GM23338 (cell line): ENCODE data around the gene RASA3. TPM values are rescaled to one million over a fixed set of nuclear protein-coding genes. Genes with fewer than 3 reads are reported as not detected.
"Not testable (repeated sequence)": the region's sequence is repeated elsewhere in the genome, so short reads cannot be mapped to it uniquely, and the experiment has no call there.

ENCODE experiments used
- ATAC-seq: fragments of 200-7000 bp; cut with Tn5 transposase; 3 replicates; pipeline ENCODE4 v1.9.1; 2020
- DNase-seq: peaks from one replicate; pipeline ENCODE4 v3.0.0-alpha.2; 2015; ENCODE audit warnings: low spot score
- H2AFZ ChIP-seq: fragments of 200-600 bp; sonication (generic); 2 replicates; pipeline ENCODE4 v1.8.0; 2016; ENCODE audit warnings: antibody characterized with exemption, mild to moderate bottlenecking, moderate library complexity
- H3F3A ChIP-seq: fragments of 200-600 bp; sonication (generic); replicated peaks from 2 replicates; pipeline ENCODE4 v1.8.0; 2017; ENCODE audit warnings: antibody characterized with exemption, mixed run types, low read depth
- H3K27ac ChIP-seq: fragments of 200-600 bp; sonication (generic); 2 replicates; pipeline ENCODE4 v1.6.1; 2016; ENCODE audit warnings: low read depth
- H3K27me3 ChIP-seq: fragments of 200-600 bp; sonication (generic); 2 replicates; pipeline ENCODE4 v1.8.0; 2016; ENCODE audit warnings: mild to moderate bottlenecking, mixed run types, moderate library complexity; ENCODE audit not compliant: insufficient read depth
- H3K36me3 ChIP-seq: fragments of 200-600 bp; sonication (generic); 2 replicates; pipeline ENCODE4 v1.8.0; 2016; ENCODE audit warnings: mild to moderate bottlenecking; ENCODE audit not compliant: insufficient read depth
- H3K4me1 ChIP-seq: fragments of 200-600 bp; sonication (generic); 2 replicates; pipeline ENCODE4 v1.8.0; 2016; ENCODE audit warnings: mild to moderate bottlenecking, moderate library complexity; ENCODE audit not compliant: insufficient read depth
- H3K4me2 ChIP-seq: fragments of 200-600 bp; sonication (generic); 2 replicates; pipeline ENCODE4 v1.7.1; 2017; ENCODE audit warnings: mixed run types
- H3K4me3 ChIP-seq: fragments of 200-600 bp; sonication (generic); 2 replicates; pipeline ENCODE4 v1.6.1; 2016; ENCODE audit warnings: mixed run types
- H3K79me2 ChIP-seq: fragments of 200-600 bp; sonication (generic); replicated peaks from 2 replicates; pipeline ENCODE4 v1.8.0; 2017; ENCODE audit warnings: mild to moderate bottlenecking; ENCODE audit not compliant: insufficient read depth
- H3K9me2 ChIP-seq: fragments of 200-600 bp; sonication (generic); 2 replicates; pipeline ENCODE4 v1.8.0; 2017; ENCODE audit not compliant: insufficient read depth
- H4K20me1 ChIP-seq: fragments of 200-600 bp; sonication (generic); replicated peaks from 2 replicates; pipeline ENCODE4 v1.8.0; 2017; ENCODE audit warnings: mild to moderate bottlenecking; ENCODE audit not compliant: insufficient read depth
- H3K27ac Mint-ChIP-seq: 2 replicates; pipeline ENCODE4 v1.8.0; 2020; ENCODE audit warnings: inconsistent platforms, mild to moderate bottlenecking, moderate library complexity, mixed read lengths
- H3K27me3 Mint-ChIP-seq: 3 replicates; pipeline ENCODE4 v1.8.0; 2022; ENCODE audit warnings: low read depth, mild to moderate bottlenecking, moderate library complexity, mixed read lengths, inconsistent platforms; ENCODE audit not compliant: insufficient read depth, poor library complexity
- H3K36me3 Mint-ChIP-seq: 3 replicates; pipeline ENCODE4 v1.8.0; 2021; ENCODE audit warnings: low read depth, mild to moderate bottlenecking, inconsistent platforms, moderate library complexity, mixed read lengths
- H3K4me1 Mint-ChIP-seq: 3 replicates; pipeline ENCODE4 v1.8.0; 2020; ENCODE audit warnings: mild to moderate bottlenecking, inconsistent platforms, mixed read lengths
- H3K4me3 Mint-ChIP-seq: 3 replicates; pipeline ENCODE4 v1.8.0; 2021; ENCODE audit warnings: moderate library complexity, mild to moderate bottlenecking, inconsistent platforms, mixed read lengths
- H3K9me3 Mint-ChIP-seq: 3 replicates; pipeline ENCODE4 v1.8.0; 2020; ENCODE audit warnings: moderate library complexity, mild to moderate bottlenecking, inconsistent platforms, mixed read lengths
- JUNB ChIP-seq: IDR thresholded peaks from one replicate; pipeline ENCODE4 v1.6.1; 2016; ENCODE audit warnings: antibody characterized with exemption; ENCODE audit not compliant: unreplicated experiment
- NANOG ChIP-seq: IDR thresholded peaks from 2 replicates; pipeline ENCODE4 v1.6.1; 2016; ENCODE audit warnings: antibody characterized with exemption, borderline replicate concordance
- polyA plus RNA-seq: library from polyadenylated mRNA; unstranded; fragments of >200 nt; fragmentation: Nextera tagmentation; extraction: Ambion mirVana; gene quantifications from 2 replicates; pipeline ENCODE4 v1.2.1, GENCODE V29; 2016
- total RNA-seq: library from RNA; depleted of rRNA; stranded (reverse); fragments of >200 nt; shearing (Covaris generic); gene quantifications from 2 replicates; pipeline ENCODE4 v1.2.3, GENCODE V29; 2014
- TF ChIP-seq, protein P1 (sequence below): fragments of 250-450 bp; sonication (Bioruptor Pico); IDR thresholded peaks from 2 replicates; pipeline ENCODE4 v1.5.0; 2020; ENCODE audit warnings: mild to moderate bottlenecking, moderate library complexity
- TF ChIP-seq, protein P2 (sequence below): IDR thresholded peaks from one replicate; pipeline ENCODE4 v1.6.1; 2018; ENCODE audit warnings: antibody characterized with exemption; ENCODE audit not compliant: unreplicated experiment
- TF ChIP-seq, protein P3 (sequence below): IDR thresholded peaks from 2 replicates; pipeline ENCODE4 v1.6.1; 2016; ENCODE audit warnings: antibody characterized with exemption

RASA3 gene
- total and polyA plus RNA-seq, 2 experiments from 2014 or later = 11.2 to 20.7 TPM

DNA sequence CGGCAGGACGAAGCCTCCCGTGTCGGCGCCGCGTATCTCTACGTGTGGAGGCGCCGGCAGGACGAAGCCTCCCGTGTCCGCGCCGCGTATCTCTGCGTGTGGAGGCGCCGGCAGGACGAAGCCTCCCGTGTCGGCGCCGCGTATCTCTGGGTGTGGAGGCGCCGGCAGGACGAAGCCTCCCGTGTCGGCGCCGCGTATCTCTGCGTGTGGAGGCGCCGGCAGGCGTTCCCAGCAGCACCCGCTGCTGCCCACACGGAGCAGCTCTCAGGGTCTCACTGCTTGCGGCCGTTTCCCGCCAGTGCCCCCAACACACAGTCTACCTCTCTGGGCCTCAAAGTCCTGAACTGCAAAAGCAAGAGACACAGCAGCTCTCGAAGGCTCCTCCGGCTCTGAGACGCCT, 56.6 kb downstream of the RASA3 start:
- not testable (repeated sequence) for H3K27ac ChIP-seq, H3K4me3 ChIP-seq, H4K20me1 ChIP-seq, H3K36me3 ChIP-seq, H3F3A ChIP-seq, H3K4me1 ChIP-seq, H3K4me3 Mint-ChIP-seq, H3K27me3 Mint-ChIP-seq, H2AFZ ChIP-seq, H3K9me3 Mint-ChIP-seq, DNase-seq, H3K9me2 ChIP-seq, H3K27me3 ChIP-seq, ATAC-seq, H3K27ac Mint-ChIP-seq, H3K4me2 ChIP-seq
- H3K79me2 ChIP-seq = peaks cover 27% of the 10 kb centered on the region
- Mint-ChIP-seq H3K4me1 (peaks cover 13% of the 10 kb centered on the region; the same call in 2 of the 3 replicates), H3K36me3 (peaks cover 25% of the 10 kb centered on the region)

DNA sequence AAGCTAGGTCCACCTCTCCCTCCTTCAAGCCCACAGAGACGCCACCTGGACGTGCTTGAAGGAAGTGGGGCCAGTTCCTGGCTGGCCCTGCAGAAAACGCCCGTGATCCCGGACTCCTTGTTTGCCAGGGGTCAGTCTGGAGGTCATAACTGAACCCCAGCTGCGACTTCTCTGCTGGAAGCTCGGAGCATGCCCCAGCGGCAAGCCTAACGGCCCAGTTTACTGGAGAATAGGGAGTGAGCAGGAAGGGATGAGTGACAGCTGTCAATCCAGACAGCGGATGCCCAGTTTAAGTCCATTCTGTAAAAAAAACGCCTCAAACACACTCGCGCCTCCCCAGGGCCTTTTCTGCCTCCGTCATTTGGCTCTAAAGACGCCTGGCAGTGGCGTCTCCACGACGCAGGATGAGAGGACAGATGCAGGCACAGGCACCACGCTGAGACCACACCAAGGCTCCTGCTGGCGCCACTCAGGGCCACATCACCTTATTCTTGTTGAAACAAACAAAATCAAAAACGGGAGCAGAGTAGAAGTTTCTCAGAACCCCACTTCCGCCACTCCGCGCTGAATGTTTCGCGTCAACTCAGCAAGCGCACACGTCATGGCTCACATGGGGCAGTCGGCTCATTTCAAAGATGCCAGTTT, 57.6 kb downstream of the RASA3 start:
- H3K27me3 Mint-ChIP-seq = peaks cover 10% of the 10 kb centered on the region
- ATAC-seq (no peak), DNase-seq (no peak)
- peaks cover 7% of the 10 kb centered on the region for H3K9me3 Mint-ChIP-seq
- H3K4me3 ChIP-seq = no peak overlapping the region
- H3F3A ChIP-seq = peaks cover 5% of the 10 kb centered on the region; the same call in 1 of the 2 replicates
- H3K79me2 ChIP-seq = peaks cover 27% of the 10 kb centered on the region
- no peak overlapping the region for H3K4me2 ChIP-seq
- H3K9me2 ChIP-seq = no peaks in the 10 kb centered on the region
- H3K4me1 ChIP-seq = no peaks in the 10 kb centered on the region
- no peak overlapping the region for H3K4me3 Mint-ChIP-seq
- H3K27ac ChIP-seq = 0 out of 2 replicates have a peak overlapping the region, but pooled peaks have one; percentile 50
- no peak overlapping the region for H3K27ac Mint-ChIP-seq
- H3K36me3 Mint-ChIP-seq = peaks cover 25% of the 10 kb centered on the region
- H4K20me1 ChIP-seq = peaks cover 6% of the 10 kb centered on the region; the same call in 1 of the 2 replicates
- H2AFZ ChIP-seq = no peak overlapping the region
- H3K36me3 ChIP-seq = no peaks in the 10 kb centered on the region; the same call in 1 of the 2 replicates
- TF ChIP-seq, protein P1, sequence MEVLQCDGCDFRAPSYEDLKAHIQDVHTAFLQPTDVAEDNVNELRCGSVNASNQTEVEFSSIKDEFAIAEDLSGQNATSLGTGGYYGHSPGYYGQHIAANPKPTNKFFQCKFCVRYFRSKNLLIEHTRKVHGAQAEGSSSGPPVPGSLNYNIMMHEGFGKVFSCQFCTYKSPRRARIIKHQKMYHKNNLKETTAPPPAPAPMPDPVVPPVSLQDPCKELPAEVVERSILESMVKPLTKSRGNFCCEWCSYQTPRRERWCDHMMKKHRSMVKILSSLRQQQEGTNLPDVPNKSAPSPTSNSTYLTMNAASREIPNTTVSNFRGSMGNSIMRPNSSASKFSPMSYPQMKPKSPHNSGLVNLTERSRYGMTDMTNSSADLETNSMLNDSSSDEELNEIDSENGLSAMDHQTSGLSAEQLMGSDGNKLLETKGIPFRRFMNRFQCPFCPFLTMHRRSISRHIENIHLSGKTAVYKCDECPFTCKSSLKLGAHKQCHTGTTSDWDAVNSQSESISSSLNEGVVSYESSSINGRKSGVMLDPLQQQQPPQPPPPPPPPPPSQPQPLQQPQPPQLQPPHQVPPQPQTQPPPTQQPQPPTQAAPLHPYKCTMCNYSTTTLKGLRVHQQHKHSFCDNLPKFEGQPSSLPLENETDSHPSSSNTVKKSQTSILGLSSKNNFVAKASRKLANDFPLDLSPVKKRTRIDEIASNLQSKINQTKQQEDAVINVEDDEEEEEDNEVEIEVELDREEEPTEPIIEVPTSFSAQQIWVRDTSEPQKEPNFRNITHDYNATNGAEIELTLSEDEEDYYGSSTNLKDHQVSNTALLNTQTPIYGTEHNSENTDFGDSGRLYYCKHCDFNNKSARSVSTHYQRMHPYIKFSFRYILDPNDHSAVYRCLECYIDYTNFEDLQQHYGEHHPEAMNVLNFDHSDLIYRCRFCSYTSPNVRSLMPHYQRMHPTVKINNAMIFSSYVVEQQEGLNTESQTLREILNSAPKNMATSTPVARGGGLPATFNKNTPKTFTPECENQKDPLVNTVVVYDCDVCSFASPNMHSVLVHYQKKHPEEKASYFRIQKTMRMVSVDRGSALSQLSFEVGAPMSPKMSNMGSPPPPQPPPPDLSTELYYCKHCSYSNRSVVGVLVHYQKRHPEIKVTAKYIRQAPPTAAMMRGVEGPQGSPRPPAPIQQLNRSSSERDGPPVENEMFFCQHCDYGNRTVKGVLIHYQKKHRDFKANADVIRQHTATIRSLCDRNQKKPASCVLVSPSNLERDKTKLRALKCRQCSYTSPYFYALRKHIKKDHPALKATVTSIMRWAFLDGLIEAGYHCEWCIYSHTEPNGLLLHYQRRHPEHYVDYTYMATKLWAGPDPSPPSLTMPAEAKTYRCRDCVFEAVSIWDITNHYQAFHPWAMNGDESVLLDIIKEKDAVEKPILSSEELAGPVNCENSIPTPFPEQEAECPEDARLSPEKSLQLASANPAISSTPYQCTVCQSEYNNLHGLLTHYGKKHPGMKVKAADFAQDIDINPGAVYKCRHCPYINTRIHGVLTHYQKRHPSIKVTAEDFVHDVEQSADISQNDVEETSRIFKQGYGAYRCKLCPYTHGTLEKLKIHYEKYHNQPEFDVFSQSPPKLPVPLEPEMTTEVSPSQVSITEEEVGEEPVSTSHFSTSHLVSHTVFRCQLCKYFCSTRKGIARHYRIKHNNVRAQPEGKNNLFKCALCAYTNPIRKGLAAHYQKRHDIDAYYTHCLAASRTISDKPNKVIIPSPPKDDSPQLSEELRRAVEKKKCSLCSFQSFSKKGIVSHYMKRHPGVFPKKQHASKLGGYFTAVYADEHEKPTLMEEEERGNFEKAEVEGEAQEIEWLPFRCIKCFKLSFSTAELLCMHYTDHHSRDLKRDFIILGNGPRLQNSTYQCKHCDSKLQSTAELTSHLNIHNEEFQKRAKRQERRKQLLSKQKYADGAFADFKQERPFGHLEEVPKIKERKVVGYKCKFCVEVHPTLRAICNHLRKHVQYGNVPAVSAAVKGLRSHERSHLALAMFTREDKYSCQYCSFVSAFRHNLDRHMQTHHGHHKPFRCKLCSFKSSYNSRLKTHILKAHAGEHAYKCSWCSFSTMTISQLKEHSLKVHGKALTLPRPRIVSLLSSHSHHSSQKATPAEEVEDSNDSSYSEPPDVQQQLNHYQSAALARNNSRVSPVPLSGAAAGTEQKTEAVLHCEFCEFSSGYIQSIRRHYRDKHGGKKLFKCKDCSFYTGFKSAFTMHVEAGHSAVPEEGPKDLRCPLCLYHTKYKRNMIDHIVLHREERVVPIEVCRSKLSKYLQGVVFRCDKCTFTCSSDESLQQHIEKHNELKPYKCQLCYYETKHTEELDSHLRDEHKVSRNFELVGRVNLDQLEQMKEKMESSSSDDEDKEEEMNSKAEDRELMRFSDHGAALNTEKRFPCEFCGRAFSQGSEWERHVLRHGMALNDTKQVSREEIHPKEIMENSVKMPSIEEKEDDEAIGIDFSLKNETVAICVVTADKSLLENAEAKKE = no peak
- TF ChIP-seq, protein P2, sequence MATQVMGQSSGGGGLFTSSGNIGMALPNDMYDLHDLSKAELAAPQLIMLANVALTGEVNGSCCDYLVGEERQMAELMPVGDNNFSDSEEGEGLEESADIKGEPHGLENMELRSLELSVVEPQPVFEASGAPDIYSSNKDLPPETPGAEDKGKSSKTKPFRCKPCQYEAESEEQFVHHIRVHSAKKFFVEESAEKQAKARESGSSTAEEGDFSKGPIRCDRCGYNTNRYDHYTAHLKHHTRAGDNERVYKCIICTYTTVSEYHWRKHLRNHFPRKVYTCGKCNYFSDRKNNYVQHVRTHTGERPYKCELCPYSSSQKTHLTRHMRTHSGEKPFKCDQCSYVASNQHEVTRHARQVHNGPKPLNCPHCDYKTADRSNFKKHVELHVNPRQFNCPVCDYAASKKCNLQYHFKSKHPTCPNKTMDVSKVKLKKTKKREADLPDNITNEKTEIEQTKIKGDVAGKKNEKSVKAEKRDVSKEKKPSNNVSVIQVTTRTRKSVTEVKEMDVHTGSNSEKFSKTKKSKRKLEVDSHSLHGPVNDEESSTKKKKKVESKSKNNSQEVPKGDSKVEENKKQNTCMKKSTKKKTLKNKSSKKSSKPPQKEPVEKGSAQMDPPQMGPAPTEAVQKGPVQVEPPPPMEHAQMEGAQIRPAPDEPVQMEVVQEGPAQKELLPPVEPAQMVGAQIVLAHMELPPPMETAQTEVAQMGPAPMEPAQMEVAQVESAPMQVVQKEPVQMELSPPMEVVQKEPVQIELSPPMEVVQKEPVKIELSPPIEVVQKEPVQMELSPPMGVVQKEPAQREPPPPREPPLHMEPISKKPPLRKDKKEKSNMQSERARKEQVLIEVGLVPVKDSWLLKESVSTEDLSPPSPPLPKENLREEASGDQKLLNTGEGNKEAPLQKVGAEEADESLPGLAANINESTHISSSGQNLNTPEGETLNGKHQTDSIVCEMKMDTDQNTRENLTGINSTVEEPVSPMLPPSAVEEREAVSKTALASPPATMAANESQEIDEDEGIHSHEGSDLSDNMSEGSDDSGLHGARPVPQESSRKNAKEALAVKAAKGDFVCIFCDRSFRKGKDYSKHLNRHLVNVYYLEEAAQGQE = no peak
- TF ChIP-seq JUNB = no peak
- TF ChIP-seq, protein P3, sequence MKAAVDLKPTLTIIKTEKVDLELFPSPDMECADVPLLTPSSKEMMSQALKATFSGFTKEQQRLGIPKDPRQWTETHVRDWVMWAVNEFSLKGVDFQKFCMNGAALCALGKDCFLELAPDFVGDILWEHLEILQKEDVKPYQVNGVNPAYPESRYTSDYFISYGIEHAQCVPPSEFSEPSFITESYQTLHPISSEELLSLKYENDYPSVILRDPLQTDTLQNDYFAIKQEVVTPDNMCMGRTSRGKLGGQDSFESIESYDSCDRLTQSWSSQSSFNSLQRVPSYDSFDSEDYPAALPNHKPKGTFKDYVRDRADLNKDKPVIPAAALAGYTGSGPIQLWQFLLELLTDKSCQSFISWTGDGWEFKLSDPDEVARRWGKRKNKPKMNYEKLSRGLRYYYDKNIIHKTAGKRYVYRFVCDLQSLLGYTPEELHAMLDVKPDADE = no peak
- TF ChIP-seq NANOG = no peak
- peaks cover 13% of the 10 kb centered on the region; the same call in 2 of the 3 replicates for H3K4me1 Mint-ChIP-seq
- H3K27me3 ChIP-seq = no peaks in the 10 kb centered on the region
